IMR-90 (cell line): ENCODE results near the gene PLEKHG5. TPM values are rescaled to one million over a fixed set of nuclear protein-coding genes. Genes with fewer than 3 reads are reported as not detected.
"Not testable (repeated sequence)": the region's sequence is repeated elsewhere in the genome, so short reads cannot be mapped to it uniquely, and the experiment has no call there.

Experiments used
- ATAC-seq: fragments of 200-7000 bp; cut with Tn5 transposase; 2 replicates; pipeline ENCODE4 v1.9.1; 2020; ENCODE audit warnings: low read depth, mild to moderate bottlenecking, moderate library complexity
- BruUV-seq: library from RNA; stranded (reverse); fragments of 400-500 nt; replicated peaks from 2 replicates; lab custom pipeline; 2021; lab: Mats Ljungman, UMichigan
- CTCF ChIA-PET: fragments of 300-600 bp; formaldehyde crosslinking; extraction: SDS; loops from one replicate; lab custom pipeline; 2021; ENCODE audit warnings: antibody characterized with exemption; lab: Yijun Ruan, JAX
- POLR2A ChIA-PET: fragments of 300-600 bp; sonication (Branson Sonifier 250); formaldehyde crosslinking; loops from one replicate; lab custom pipeline; 2022; ENCODE audit warnings: antibody characterized with exemption; ENCODE audit not compliant: unreplicated experiment; lab: Charles Lee
- DNase-seq: peaks from one replicate; pipeline ENCODE4 v3.0.0; 2013
- H2AFZ ChIP-seq: replicated peaks from 2 replicates; pipeline ENCODE3; 2013; ENCODE audit warnings: low read length, mild to moderate bottlenecking; ENCODE audit not compliant: poor library complexity
- H2AK5ac ChIP-seq: 2 replicates; pipeline ENCODE4 v1.6.1; 2013; ENCODE audit warnings: low read depth, low read length, inconsistent platforms
- H2AK9ac ChIP-seq: replicated peaks from 2 replicates; pipeline ENCODE3; 2013; ENCODE audit warnings: mild to moderate bottlenecking, low read depth, low read length, moderate library complexity; ENCODE audit not compliant: poor library complexity
- H2BK120ac ChIP-seq: 2 replicates; pipeline ENCODE4 v1.6.1; 2013; ENCODE audit warnings: low read depth, low read length, inconsistent platforms
- H2BK15ac ChIP-seq: 3 replicates; pipeline ENCODE4 v1.6.1; 2013; ENCODE audit warnings: low read depth, low read length, inconsistent platforms
- H2BK20ac ChIP-seq: 2 replicates; pipeline ENCODE4 v1.6.1; 2013; ENCODE audit warnings: low read depth, mild to moderate bottlenecking, inconsistent platforms, low read length, moderate library complexity
- H2BK5ac ChIP-seq: 2 replicates; pipeline ENCODE4 v1.6.1; 2013; ENCODE audit warnings: mild to moderate bottlenecking, low read depth, low read length, inconsistent platforms; ENCODE audit not compliant: poor library complexity, severe bottlenecking
- H3K14ac ChIP-seq: replicated peaks from 2 replicates; pipeline ENCODE4 v1.6.1; 2013; ENCODE audit warnings: low read depth, low read length, inconsistent platforms
- H3K18ac ChIP-seq: 2 replicates; pipeline ENCODE4 v1.6.1; 2013; ENCODE audit warnings: low read depth, low read length, control low read depth
- H3K23ac ChIP-seq: 2 replicates; pipeline ENCODE4 v1.6.1; 2013; ENCODE audit warnings: low read depth, low read length, inconsistent platforms
- H3K27ac ChIP-seq: 2 replicates; pipeline ENCODE4 v1.5.1; 2013; ENCODE audit warnings: mild to moderate bottlenecking, control low read depth, low read length; ENCODE audit not compliant: insufficient read depth
- H3K27me3 ChIP-seq: 2 replicates; pipeline ENCODE4 v1.6.1; 2013; ENCODE audit warnings: low read length; ENCODE audit not compliant: control insufficient read depth, insufficient read depth
- H3K36me3 ChIP-seq: 2 replicates; pipeline ENCODE4 v1.6.1; 2013; ENCODE audit warnings: low read length, mixed read lengths; ENCODE audit not compliant: control insufficient read depth, insufficient read depth
- H3K4ac ChIP-seq: 2 replicates; pipeline ENCODE4 v1.6.1; 2013; ENCODE audit warnings: low read depth, low read length, inconsistent platforms
- H3K4me1 ChIP-seq: 2 replicates; pipeline ENCODE4 v1.6.1; 2013; ENCODE audit warnings: low read length, mixed read lengths; ENCODE audit not compliant: control insufficient read depth, insufficient read depth
- H3K4me2 ChIP-seq: 2 replicates; pipeline ENCODE4 v1.6.1; 2013; ENCODE audit warnings: low read depth, mild to moderate bottlenecking, control low read depth, low read length, moderate library complexity
- H3K4me3 ChIP-seq: 2 replicates; pipeline ENCODE4 v1.5.1; 2013; ENCODE audit warnings: low read depth, mild to moderate bottlenecking, control low read depth, low read length, moderate library complexity; ENCODE audit not compliant: insufficient read depth
- H3K56ac ChIP-seq: 2 replicates; pipeline ENCODE4 v1.6.1; 2013; ENCODE audit warnings: low read length, inconsistent platforms; ENCODE audit not compliant: insufficient read depth; ENCODE audit errors: extremely low read depth
- H3K79me1 ChIP-seq, 2 experiments: 2 replicates each; pipeline ENCODE4 v1.6.1; 2013; ENCODE audit warnings: low read length in 2 of 2, inconsistent platforms in 1 of 2, low read depth in 1 of 2
- H3K9ac ChIP-seq: 2 replicates; pipeline ENCODE4 v1.6.1; 2013; ENCODE audit warnings: low read depth, low read length, control low read depth
- H3K9me1 ChIP-seq: 2 replicates; pipeline ENCODE4 v1.6.1; 2013; ENCODE audit warnings: low read length, inconsistent platforms; ENCODE audit not compliant: insufficient read depth
- H3K9me3 ChIP-seq: 2 replicates; pipeline ENCODE4 v1.6.1; 2013; ENCODE audit warnings: low read length; ENCODE audit not compliant: control insufficient read depth, insufficient read depth
- H4K20me1 ChIP-seq: 2 replicates; pipeline ENCODE4 v1.6.1; 2013; ENCODE audit warnings: low read length, inconsistent platforms; ENCODE audit not compliant: insufficient read depth
- H4K5ac ChIP-seq: 2 replicates; pipeline ENCODE4 v1.6.1; 2013; ENCODE audit warnings: mild to moderate bottlenecking, low read depth, low read length, control low read depth
- H4K8ac ChIP-seq, 2 experiments: 2 replicates each; pipeline ENCODE4 v1.6.1; 2013; ENCODE audit warnings: low read depth in 2 of 2, low read length in 2 of 2, control low read depth in 1 of 2, inconsistent platforms in 1 of 2
- H4K91ac ChIP-seq: 2 replicates; pipeline ENCODE4 v1.6.1; 2013; ENCODE audit warnings: low read depth, low read length, inconsistent platforms; ENCODE audit not compliant: insufficient read depth
- WGBS, 2 experiments: methylation state at CpG; one replicate each; pipeline versions ENCODE4 v1.1.5 to v1.1.7; 2013; ENCODE audit warnings: missing lambda C conversion rate in 2 of 2; ENCODE audit not compliant: insufficient read length in 1 of 2; ENCODE audit errors: extremely low coverage in 2 of 2; 5-methylcytosine and 5-hydroxymethylcytosine counted together
- dilution Hi-C: fragments of 300-500 bp; cut with HindIII; formaldehyde crosslinking; loops from one replicate; pipeline ENCODE4 v1.14.3; 2018; ENCODE audit warnings: low sequenced_read_pairs; ENCODE audit not compliant: unreplicated experiment
- in situ Hi-C: fragments of 300-500 bp; cut with MboI; formaldehyde crosslinking; loops from 3 replicates; pipeline ENCODE4 v1.14.3; 2019; ENCODE audit warnings: low sequenced_read_pairs, inconsistent platforms, mixed read lengths
- intact Hi-C: fragments of 100-400 bp; cut with micrococcal nuclease; formaldehyde crosslinking; loops from 2 replicates; pipeline ENCODE4 v1.10.0; 2022
- polyA plus RNA-seq, 3 experiments: library from polyadenylated mRNA; depleted of rRNA; stranded (reverse); fragments of >200 nt; gene quantifications; 2 replicates each; pipeline ENCODE4 v1.2.3, GENCODE V29; 2012; ENCODE audit warnings: low replicate concordance in 1 of 3
- total RNA-seq: library from RNA; depleted of rRNA; stranded (reverse); fragments of >200 nt; gene quantifications from 2 replicates; pipeline ENCODE4 v1.2.3, GENCODE V29; 2012

PLEKHG5 gene
- total and polyA plus RNA-seq, 2 of the 4 experiments (the other 2 are of a cell fraction), result 4.8 to 11.6 TPM

- H2BK20ac ChIP-seq, H3K4me3 ChIP-seq, H3K9ac ChIP-seq, H3K56ac ChIP-seq, H2BK120ac ChIP-seq, dilution Hi-C loops, H3K27ac ChIP-seq, H2AK9ac ChIP-seq, H3K4me2 ChIP-seq, H2BK5ac ChIP-seq, H3K9me3 ChIP-seq, H3K23ac ChIP-seq, BruUV-seq, H3K4ac ChIP-seq, H3K9me1 ChIP-seq, POLR2A ChIA-PET, DNase-seq, H2AFZ ChIP-seq, H4K8ac ChIP-seq, H2BK15ac ChIP-seq, H3K4me1 ChIP-seq, H4K20me1 ChIP-seq, H3K36me3 ChIP-seq, intact Hi-C loops, H4K91ac ChIP-seq, H4K5ac ChIP-seq, H3K14ac ChIP-seq, CTCF ChIA-PET, ATAC-seq, H2AK5ac ChIP-seq, in situ Hi-C loops, H3K79me1 ChIP-seq, H3K18ac ChIP-seq: not testable (repeated sequence)
- H3K27me3 ChIP-seq, result peaks cover 75% of the 10 kb centered on the region
- WGBS, 2 experiments, result 51% methylated on average over 3 of the region's 6 CpGs; no CpG with 5 or more reads in 1 of the 2 experiments
Observed at GRCh38 chr1:6428453-6428852, 63.0 kb downstream of the PLEKHG5 start.
